ENCODE results near the gene TMEM74B. TPM values are rescaled to one million over a fixed set of nuclear protein-coding genes. Genes with fewer than 3 reads are reported as not detected.
"Not testable (repeated sequence)": the region's sequence is repeated elsewhere in the genome, so short reads cannot be mapped to it uniquely, and the experiment has no call there.

The TMEM74B gene
- polyA plus RNA-seq, 3 donors: 2.5 to 6.7 (median 3.4) TPM

DNA sequence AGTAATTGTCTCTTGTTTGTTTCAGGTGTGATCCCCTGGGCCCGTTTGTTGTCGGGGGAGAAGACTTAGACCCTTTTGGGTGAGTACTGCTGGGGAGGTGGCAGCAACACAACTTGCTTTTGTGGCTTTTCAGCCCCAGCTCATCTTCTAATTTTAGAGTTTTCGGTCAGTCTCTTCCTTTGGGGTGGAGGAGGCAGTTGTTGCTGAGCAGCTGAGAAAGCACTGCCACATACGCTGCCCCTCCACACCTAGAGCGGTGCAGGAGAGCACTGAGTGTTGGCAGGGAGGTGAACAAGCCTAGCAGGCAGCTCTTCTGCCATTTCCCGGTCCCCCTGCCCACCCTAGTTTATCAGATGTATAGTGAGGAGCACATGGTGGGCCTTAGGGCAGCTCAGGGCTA lies 21.7 kb downstream of the TMEM74B start:
- no peak for DNase-seq (ENCODE audit: extremely low read depth in 1 of 11, low read depth in 9 of 11, low spot score in 4 of 11)

DNA sequence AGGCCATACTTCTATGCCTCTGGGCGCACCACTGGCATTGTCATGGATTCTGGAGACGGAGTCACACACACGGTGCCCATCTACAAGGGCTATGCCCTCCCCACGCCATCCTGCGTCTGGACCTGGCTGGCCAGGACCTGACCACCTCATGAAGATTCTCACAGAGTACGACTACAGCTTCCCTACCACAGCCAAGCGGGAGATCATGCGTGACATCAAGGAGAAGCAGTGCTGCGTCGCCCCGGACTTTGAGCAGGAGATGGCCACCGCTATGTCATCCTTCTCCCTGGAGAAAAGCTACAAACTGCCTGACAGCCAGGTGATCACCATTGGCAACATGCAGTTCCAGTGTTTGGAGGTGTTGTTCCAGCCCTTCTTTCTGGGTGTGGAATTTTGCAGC lies 23.8 kb downstream of the TMEM74B start:
- DNase-seq (ENCODE audit: extremely low read depth in 1 of 11, low read depth in 9 of 11, low spot score in 4 of 11): no peak

DNA sequence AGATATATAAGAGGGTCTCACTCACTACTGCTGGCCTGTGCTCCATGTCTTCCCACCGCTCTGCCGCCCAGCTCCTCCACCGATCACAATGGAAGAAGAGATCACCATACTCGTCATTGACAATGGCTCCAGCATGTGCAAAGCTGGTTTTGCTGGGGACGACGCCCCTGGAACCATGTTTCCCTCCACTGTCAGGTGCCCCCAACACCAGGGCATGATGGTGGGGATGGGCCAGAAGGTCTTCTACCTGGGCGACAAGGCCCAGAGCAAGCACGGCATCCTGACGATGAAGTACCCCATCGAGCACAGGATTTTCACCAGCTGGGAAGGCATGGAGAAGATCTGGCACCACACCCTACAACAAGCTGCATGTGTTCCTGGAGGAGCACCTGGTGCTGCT lies 24.3 kb downstream of the TMEM74B start:
- no peak for DNase-seq (ENCODE audit: extremely low read depth in 1 of 11, low read depth in 9 of 11, low spot score in 4 of 11)

DNA sequence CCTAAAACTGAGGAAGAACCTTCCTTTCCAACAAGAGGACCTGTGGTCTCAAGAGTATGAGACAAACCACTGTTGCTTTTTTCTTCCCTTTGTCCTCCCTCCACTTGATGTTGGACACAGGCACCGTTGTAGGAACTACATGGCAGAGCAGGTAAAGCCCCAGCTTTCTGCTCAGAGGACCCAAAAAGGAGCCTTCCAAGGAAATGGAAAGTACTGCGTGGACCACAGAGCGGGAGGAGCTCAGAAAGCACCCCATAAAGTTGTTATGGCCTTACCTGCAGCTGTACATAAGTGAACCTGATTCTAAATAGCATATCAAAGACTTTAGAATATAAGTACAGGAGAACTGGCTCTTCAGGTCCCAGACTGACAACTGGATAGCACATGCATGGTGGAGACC lies 29.4 kb downstream of the TMEM74B start:
- no peak for DNase-seq (ENCODE audit: extremely low read depth in 1 of 11, low read depth in 9 of 11, low spot score in 4 of 11)

DNA sequence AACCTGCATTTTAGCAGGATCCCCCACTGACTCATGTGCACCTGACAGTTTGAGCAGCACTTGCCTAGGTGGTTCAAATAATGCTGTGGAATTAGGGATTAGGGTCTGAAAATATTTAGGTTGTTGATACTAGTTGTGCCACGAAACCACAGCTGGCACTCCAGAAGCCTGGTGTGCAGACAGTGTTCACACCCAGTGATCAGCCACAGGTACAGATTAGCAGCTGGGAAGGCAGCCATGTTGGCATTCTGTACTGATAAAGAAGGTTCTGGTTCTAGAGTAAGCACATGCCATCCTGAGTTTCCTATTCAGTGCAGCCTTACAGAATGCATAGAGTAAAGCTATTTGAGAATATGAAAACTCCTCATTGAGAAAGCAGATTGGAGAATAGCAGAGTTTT lies 30.1 kb downstream of the TMEM74B start:
- DNase-seq (ENCODE audit: extremely low read depth in 1 of 11, low read depth in 9 of 11, low spot score in 4 of 11): no peak

DNA sequence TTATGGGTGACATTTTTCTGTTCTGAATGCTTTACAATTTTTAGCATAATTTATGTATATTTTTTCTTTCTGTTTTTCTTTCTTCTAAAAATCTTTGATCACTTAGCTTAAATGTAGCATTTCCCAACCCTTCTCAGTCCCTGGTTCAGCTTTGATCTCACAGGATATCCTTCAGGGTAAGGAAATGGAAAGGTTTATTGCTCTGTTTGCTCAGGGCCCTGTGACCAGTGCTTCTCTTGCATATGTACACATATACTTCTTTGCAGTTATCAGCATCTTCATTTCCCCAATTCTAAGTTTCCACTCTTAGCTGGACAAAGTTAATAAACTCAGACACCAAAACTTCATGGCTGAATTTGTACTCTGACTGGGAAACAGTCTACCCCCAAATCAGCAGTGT lies 30.6 kb downstream of the TMEM74B start:
- no peak for DNase-seq (ENCODE audit: extremely low read depth in 1 of 11, low read depth in 9 of 11, low spot score in 4 of 11)

DNA sequence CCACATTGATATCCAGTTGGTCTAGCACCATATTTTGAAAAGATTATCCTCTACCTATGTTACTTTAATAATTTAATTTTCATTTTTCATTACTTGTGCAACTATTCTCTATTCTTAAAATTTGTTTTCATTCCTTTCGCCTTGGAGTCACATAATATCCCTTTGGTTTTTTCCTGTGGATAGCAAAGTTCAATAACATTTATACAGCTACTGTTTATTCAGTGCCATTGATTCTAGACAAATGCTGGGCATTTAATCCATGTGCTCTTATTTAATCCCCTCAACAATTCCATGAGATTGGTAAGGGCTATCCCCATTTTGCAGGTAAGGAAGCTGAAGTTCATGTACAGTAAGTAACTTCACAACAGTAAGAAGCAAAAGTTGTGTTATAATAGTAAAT lies 33.8 kb downstream of the TMEM74B start:
- DNase-seq (ENCODE audit: extremely low read depth in 1 of 11, low read depth in 9 of 11, low spot score in 4 of 11): no peak

DNA sequence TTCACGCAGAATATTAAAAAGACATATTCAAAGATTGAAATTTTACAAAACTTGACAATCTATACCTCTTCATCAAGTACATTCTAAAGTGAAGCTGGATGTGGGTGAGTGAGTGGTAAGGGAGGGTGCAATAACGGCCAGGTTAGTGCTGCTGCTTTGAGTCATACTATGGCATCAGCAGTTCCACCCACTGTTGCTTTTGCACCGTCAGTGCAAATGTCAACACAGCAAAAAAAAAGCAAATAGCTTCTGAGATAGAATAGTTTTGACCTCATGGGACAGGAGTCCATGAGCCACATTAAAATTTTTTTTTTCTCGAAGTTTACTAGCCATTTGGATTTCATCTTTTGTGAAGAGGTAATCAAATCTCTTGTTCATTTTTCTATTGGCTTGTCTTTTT lies 34.6 kb downstream of the TMEM74B start:
- DNase-seq (ENCODE audit: extremely low read depth in 1 of 11, low read depth in 9 of 11, low spot score in 4 of 11): no peak

DNA sequence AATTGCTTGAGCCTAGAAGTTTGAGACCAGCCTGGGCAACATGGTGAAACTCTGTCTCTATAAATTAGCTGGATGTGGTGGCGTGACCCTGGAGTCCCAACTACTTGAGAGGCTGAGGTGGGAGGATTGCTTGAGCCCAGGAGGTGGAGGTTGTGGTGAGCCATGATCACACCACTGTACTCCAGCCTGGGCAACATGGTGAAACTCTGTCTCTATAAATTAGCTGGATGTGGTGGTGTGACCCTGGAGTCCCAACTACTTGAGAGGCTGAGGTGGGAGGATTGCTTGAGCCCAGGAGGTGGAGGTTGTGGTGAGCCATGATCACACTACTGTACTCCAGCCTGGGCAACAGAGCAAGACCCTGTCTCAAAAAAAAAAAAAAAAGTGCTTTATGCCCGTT lies 35.0 kb downstream of the TMEM74B start:
- not testable (repeated sequence) for DNase-seq (ENCODE audit: extremely low read depth in 1 of 11, low read depth in 9 of 11, low spot score in 4 of 11)

DNA sequence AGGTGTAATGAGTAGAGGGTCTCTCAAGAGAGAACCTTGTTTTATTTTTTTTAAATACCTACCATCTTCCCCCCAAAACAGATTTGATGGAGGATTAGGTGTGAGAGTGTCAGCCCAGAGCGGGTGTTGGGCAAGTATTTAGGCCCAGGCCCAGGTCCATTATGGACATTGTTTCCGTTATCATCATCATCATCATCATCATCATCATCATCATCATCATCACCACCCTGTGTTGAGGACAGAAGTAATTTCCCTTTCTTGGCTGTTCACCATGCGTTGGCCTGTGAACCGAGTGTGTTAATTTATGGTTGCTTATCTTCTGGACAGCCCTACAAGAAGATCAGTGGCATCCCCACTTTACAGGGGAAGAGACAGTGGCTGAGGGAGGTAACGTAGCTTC lies 37.8 kb downstream of the TMEM74B start:
- no peak for DNase-seq (ENCODE audit: extremely low read depth in 1 of 11, low read depth in 9 of 11, low spot score in 4 of 11)

DNA sequence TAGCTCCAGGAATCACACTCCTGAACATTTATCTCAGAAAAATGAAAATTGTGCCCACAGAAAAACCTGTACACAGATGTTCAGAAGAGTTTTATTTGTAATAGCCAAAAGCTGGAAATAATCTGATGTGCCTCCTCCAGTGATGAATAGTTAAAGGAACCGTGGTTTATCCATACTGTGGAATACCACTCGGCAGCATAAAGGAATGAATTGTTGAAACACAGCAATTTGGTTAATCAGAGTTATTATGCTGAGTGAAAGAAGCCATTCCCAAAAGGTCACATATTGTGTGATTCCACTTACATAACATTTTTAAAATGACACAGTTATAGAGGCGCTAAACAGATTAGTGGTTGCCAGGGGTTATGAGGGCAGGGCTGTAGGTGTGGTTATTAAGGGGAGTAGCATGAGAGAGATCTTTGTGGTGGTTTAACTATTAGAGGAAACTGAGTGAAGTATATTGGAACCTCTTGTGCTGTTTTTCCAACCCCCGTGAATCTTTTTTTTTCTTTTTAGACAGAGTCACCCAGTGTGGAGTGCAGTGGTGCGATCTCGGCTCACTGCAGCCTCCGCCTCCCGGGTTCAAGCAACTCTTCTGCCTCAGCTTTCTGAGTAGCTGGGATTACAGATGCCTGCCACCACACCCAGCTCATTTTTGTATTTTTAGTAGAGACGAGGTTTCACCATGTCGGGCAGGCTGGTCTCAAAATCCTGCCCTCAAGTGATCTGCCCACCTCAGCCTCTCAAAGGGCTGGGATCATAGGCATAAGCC lies 40.2 kb downstream of the TMEM74B start:
- no peak for DNase-seq (ENCODE audit: extremely low read depth in 1 of 11, low read depth in 9 of 11, low spot score in 4 of 11)

DNA sequence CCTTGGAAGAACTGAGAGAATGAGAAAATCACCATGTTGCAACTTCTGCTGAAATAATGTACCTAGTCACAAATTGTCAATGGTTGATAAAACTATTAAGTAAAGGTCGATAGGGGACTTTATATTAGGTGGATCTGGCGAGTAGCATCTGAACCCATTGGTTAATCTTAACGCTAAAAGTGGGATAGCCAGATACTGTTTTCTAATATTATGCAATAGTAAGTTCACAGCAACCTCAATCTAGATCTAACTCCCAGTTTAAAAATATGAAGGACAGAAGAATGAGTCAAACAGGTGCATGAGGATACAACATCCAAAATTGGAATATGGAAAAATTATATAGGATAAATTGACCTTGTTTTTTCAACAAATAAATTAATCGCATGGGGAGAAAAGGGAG lies 47.5 kb downstream of the TMEM74B start:
- no peak for DNase-seq (ENCODE audit: extremely low read depth in 1 of 11, low read depth in 9 of 11, low spot score in 4 of 11)

DNA sequence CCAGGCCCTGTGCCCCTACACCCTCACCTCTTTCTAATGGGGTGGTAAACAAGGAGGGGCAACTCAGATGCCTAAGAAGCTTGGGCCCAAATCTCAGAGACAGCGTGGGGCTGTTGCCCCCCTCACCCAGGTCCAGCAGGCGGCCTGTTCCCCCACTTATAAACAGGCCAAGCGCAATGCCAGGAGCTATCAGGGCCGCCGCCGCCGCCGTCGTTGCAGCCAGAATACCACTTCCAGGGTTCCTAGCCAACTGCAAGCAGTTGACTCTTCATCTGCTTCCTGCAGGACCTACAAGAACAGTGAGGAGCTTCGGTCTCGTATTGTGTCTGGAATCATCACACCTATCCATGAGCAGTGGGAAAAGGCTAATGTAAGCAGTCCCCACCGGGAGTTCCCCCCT lies 49.9 kb downstream of the TMEM74B start:
- no peak for DNase-seq (ENCODE audit: extremely low read depth in 1 of 11, low read depth in 9 of 11, low spot score in 4 of 11)

DNA sequence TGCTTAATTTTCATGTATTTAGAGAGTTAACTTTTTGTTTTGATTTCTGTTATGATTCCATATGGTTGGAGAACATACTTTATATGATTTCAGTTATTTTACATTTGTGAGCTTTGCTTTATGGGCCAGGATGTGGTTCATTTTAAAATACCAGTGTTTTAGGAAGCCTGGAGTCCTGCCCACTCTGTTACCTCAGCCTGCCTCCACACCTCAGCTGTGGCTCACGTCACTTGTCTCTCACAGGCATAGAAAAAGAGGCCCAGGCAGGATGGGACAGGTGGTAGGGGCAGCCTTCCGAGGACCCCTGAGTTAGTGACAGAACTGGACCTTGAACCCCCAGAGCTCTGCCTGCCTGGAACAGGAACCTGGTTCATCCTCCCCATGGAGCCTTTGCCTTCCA lies 50.4 kb downstream of the TMEM74B start:
- no peak for DNase-seq (ENCODE audit: extremely low read depth in 1 of 11, low read depth in 9 of 11, low spot score in 4 of 11)

DNA sequence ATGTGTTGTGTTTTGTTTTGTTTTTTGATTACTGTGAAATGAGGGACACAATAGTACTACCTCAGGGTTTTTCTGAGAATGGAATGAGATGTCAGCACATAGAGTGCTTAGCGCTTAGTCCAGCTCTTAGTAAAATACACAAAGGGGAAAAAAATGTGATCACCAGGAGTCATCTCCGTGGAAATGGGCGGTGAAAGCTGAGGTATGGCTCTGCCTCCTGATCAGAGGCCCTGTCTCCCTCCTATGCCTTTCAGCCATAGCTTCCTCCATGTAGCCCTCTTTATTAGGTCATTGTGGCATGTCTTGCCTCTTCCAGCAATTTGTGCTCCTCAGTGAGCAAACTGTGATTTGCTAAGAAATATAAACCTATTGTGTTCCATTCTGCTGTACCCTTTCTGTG lies 53.4 kb downstream of the TMEM74B start:
- no peak for DNase-seq (ENCODE audit: extremely low read depth in 1 of 11, low read depth in 9 of 11, low spot score in 4 of 11)

DNA sequence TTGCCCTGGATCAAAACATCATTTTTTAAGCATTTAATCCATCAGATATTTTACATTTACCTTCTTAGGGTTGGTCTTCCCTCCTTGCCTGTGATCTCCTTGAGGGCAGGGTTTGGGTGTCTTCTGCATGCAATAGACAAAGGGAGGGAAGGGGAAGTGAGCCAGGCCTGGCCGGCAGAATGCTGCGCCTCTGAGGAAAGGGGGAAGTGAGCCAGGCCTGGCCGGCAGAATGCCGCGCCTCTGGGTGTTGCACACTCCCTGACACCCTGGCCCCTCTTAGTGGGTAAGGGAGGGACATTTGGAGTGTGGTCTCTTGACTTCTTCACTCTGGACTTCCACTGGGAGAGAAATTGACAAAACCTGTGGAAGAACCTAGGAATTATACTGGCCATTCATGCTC lies 53.9 kb downstream of the TMEM74B start:
- no peak for DNase-seq (ENCODE audit: extremely low read depth in 1 of 11, low read depth in 9 of 11, low spot score in 4 of 11)

Other genes with a start within 250 kb of the TMEM74B start
- 1 to 10 TPM; 1.3 to 1.9 (median 1.9) TPM for gene RSPO4, start 182.7 kb downstream of the TMEM74B start, polyA plus RNA-seq (ENCODE audit: insufficient read length in 3 of 3)
- 100 to 1,000 TPM; 123 to 146 (median 132) TPM for gene PSMF1, start 66.4 kb downstream of the TMEM74B start, polyA plus RNA-seq (ENCODE audit: insufficient read length in 3 of 3)
- gene C20orf202, start 18.5 kb upstream of the TMEM74B start, polyA plus RNA-seq (ENCODE audit: insufficient read length in 3 of 3): under 1 TPM; 0.33 to 0.47 (median 0.44) TPM
- gene RAD21L1, start 41.1 kb upstream of the TMEM74B start, polyA plus RNA-seq (ENCODE audit: insufficient read length in 3 of 3): not detected
- gene SNPH, start 81.3 kb upstream of the TMEM74B start, polyA plus RNA-seq (ENCODE audit: insufficient read length in 3 of 3): 1 to 10 TPM; 2.1 to 3.6 (median 3.1) TPM
- gene SDCBP2, start 144.2 kb upstream of the TMEM74B start, polyA plus RNA-seq (ENCODE audit: insufficient read length in 3 of 3): 1 to 10 TPM; 2.0 to 3.3 (median 3.1) TPM
- 100 to 1,000 TPM; 324 to 402 (median 371) TPM for gene FKBP1A, start 208.1 kb upstream of the TMEM74B start, polyA plus RNA-seq (ENCODE audit: insufficient read length in 3 of 3)